Upper lobe of left lung (tissue), 4 donors: Measurements from ENCODE around the gene GOSR1.

ENCODE experiments used
- CTCF ChIP-seq, 6 experiments: fragments of 450-650 bp in 4 of 6; fragments of 200-600 bp in 2 of 6; sonication (generic) in 2 of 6; IDR thresholded peaks; one replicate each; pipeline ENCODE4 v1.5.1; 2016 to 2019; ENCODE audit warnings: antibody characterized with exemption in 6 of 6
- EP300 ChIP-seq, 4 donors: sonication (generic); formaldehyde crosslinking; IDR thresholded peaks; one replicate each; pipeline ENCODE4 v1.5.1; 2017; ENCODE audit warnings: antibody characterized with exemption in 4 of 4, control low read depth in 2 of 4
- POLR2A ChIP-seq, 4 donors: fragments of 450-650 bp; IDR thresholded peaks; one replicate each; pipeline ENCODE4 v1.5.1; 2016 to 2017; ENCODE audit warnings: antibody characterized with exemption in 4 of 4, mild to moderate bottlenecking in 2 of 4
- POLR2AphosphoS5 ChIP-seq, 2 donors: sonication (generic); formaldehyde crosslinking; IDR thresholded peaks; one replicate each; pipeline ENCODE4 v1.5.1; 2017; ENCODE audit warnings: antibody characterized with exemption in 2 of 2

DNA sequence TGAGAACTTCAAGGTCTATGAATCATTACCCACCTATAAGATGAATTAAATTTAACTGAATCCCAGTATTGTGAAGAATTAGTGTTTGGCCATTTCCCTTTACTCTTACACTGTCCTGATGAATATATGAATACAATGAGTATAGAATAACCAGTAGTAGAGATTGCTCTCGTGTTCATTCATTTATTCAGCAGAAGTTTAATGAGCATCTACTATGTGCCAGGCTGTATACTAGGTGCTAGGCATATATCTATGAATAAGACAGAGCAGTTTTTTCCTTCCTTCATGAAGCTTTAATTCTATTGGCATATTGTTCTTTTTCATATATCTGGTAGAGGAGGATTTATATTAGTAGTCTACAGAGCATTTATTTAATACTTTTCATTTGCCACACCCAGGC lies 6.0 kb downstream of the GOSR1 start:
- TF ChIP-seq CTCF (IDR thresholded peaks at IDR 0.05) (no peak), POLR2AphosphoS5 (IDR thresholded peaks at IDR 0.05) (no peak), POLR2A (IDR thresholded peaks at IDR 0.05) (no peak), EP300 (IDR thresholded peaks at IDR 0.05) (no peak)
